Measurements from ENCODE around the gene SLC16A13.

- no peak for TF ChIP-seq CTCF (IDR thresholded peaks at IDR 0.05)
- TF ChIP-seq POLR2A (IDR thresholded peaks at IDR 0.05) = no peak
Measured at GRCh38 chr17:7080456-7081041, 44.7 kb downstream of the SLC16A13 start.
